ENCODE results near the gene NMNAT3.

NMNAT3 gene

GRCh38 chr3:139578783-139579182 lies 99.0 kb downstream of the NMNAT3 start:
- DNase-seq (ENCODE audit: low read depth in 2 of 2): no peak

DNA sequence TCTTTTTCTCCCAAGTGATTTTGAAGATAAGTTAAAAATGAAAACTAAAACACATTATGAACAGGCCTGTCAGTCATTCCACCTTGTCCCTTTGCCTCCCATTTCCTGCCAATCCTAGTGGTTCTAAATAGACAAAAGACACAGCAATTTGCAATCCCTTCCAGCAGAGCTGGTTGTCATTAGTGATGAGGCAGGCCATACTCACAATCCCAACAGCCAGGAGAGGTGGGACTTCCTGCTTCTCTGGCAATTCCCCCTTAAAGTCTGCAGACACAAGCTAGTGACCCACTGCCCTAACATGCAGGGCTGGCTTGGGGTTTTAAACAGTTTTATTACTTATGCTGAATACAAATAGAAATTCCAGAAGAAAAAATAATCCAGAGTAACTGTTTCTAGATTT lies 99.9 kb downstream of the NMNAT3 start:
- DNase-seq (ENCODE audit: low read depth in 2 of 2): no peak

GRCh38 chr3:139577346-139577745 lies 100.4 kb downstream of the NMNAT3 start:
- no peak for DNase-seq (ENCODE audit: low read depth in 2 of 2)

DNA sequence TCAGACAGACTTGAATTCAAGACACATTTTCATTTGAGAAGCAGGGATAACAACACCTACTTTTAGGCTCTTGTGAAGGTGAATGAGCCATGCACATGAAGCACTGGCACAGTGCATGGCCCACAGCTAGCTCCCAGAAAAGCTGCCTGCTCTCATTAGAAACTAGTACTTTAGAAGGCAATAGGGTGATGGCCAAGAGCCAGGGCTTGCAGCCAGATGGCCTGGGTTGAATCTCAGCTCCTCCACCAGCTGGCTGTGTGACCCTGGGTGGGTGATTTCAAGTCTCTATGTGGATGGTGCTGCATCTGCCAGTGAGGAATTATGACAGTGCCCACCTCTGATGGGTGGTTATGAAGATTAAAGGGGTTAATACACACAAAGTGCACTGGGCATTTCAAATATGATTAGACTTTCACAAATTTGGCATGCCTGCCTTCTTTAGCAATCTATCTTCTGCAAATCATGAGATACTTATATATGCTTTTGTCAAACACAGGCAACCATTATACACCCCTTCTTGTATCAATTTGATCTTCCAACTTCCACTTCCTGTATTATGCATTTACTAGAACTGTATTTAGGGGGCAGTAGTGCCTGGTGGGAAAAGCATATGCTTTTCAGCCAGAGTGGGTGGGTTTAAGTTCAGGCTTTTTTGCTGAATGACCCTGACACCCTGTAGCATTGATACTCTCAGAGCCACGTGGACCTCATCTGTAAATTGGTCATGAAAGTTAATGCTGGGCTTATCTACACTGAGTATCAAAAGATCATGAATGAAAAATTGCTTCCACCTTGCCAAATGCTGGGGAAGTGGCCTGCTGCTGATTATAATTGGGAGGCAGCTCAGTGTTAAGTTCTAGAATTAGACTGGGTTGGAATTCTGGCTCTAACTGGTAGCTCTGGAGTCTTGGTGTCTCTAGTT lies 103.5 kb downstream of the NMNAT3 start:
- no peak for DNase-seq (ENCODE audit: low read depth in 2 of 2)

GRCh38 chr3:139572847-139573672 lies 104.7 kb downstream of the NMNAT3 start:
- DNase-seq (ENCODE audit: low read depth in 2 of 2): no peak

DNA sequence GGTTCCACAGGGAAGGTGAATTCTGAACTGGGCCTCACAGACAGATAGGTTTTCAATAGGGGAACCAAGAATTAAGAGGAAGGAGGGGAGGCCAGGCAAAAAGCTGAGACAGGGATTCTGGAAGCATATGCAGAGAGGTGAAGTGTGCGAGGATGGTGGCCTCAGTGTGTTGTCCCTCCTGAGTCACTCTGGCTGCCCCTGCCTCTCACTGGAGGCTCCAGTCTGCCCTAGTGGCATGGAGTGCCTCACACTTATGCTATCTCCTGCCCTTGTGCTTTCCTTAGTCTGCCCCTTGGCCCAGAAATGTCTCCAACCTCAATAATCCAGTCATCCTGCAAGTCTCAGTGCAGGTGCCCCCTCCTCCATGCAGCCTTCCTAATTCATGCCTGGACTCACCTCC lies 106.1 kb downstream of the NMNAT3 start:
- no peak for DNase-seq (ENCODE audit: low read depth in 2 of 2)

GRCh38 chr3:139564294-139564861 lies 113.4 kb downstream of the NMNAT3 start:
- no peak for DNase-seq (ENCODE audit: low read depth in 2 of 2)

DNA sequence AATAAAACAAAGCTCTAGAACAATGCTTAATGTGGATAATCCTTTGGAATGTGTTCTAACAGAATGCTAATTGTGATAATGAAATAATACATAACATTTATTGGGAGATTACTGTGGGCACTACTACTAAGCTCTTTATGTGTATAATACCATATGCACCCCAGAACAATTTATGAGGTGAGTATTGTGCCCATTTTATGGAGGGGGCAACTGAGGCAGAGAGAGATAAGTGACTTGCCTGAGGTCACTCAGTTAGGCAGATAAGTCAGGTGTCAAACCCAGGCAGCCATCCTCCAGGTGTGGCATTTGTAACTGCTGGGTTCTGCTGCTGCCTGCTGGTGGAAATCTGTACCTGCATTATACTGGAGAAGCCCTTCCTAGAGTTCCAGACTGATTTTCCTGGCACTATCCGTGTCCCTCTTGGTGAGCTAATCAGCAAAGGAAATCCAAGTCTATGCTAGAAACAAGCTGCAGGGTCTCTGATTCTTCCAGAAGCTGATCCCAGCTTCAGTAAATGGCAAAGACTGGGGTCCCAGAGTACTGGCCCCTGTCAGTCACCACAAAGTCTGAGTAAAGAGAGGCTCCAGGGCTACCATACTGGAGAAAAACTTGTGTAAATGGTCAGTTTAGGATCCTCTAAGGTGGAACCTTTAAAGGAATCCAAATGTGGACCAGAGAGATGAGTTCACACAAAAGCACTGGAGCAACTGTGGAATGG lies 115.7 kb downstream of the NMNAT3 start:
- DNase-seq (ENCODE audit: low read depth in 2 of 2): no peak

DNA sequence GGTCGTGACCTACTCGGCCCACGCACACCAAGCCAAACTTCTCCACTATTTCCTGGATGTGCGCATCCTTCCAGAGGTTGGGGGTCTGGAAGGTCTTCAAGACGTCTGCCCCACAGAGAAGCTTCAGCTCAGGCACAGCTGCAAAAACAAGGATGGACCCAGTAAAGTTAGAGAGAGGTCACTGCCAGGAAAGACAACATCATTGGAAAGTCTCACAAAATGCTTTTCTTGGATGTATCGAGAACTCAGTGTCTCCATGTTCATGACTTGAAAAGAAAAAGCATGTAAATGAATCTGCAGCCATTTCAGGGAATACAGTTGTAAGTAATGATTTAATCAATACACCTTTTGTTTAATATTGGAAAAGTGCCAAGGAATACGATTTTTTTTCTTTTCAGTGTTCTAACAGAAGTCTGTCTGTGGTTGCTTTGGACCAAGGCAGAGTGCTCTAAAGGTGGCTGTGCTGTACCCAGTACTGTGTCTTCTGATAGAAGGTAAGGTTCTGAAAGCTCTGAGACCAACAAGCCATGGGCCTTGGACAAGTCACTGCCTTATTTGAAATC lies 116.4 kb downstream of the NMNAT3 start:
- DNase-seq (ENCODE audit: low read depth in 2 of 2): no peak

DNA sequence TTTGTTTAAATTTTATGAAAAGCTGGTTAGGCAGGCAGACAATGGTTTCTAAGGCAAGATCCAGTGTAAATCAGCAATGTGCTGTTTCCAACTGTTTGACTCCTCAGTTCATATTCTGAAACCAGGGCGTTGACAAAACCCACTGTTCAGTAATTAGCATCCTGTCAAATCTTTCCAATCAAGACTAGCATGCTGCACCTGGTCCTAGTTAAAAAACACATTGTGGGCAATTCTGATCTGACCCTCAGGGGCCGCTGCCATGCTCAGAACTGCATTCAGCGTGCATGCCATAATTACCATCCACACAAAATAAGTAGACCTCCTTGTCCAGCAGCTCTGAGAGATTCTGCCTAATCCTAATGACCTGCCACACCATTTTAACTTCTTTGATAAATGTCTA lies 117.4 kb downstream of the NMNAT3 start:
- DNase-seq (ENCODE audit: low read depth in 2 of 2): no peak

DNA sequence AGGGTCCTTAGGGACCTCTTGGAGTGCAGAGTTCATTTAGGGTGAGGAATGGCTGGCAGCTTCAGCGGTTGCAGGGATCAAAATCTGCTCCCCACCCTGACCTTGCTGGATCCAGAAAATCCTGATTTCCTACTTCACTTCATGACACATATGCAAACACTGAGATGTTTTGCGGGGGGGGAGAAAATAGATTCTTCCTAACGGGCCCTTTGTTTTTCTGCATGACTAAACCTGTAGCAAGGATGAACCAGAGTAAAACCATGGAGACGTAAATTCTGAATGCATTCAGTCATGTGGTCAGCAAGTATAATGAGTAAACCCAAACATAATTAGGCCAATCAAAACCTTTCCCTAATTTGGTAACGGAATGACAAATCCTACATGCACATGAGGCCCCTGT lies 118.2 kb downstream of the NMNAT3 start:
- DNase-seq (ENCODE audit: low read depth in 2 of 2): no peak

- DNase-seq (ENCODE audit: low read depth in 2 of 2): no peak
These were observed 119.2 kb downstream of the NMNAT3 start for GRCh38 chr3:139558351-139559266.

GRCh38 chr3:139557041-139557440 lies 120.7 kb downstream of the NMNAT3 start:
- DNase-seq (ENCODE audit: low read depth in 2 of 2): no peak

DNA sequence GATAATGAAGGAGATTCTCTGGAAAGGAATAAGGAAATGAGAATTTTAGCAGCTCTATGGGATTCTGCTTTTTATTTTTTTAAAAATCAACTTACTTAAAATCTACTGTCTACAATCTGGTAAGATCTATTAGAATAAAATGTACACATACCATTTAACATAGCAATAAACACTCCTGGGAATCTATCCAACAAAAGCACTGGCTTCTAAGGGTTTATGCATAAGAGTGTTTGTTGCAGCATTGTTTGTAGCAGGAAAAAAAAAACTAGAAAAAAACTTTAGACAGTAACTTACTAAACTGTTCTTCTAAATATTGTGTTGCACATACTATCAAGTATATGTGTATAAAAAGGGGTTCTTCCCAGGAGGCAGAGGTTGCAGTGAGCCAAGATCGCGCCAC lies 122.5 kb downstream of the NMNAT3 start:
- no peak for DNase-seq (ENCODE audit: low read depth in 2 of 2)

DNA sequence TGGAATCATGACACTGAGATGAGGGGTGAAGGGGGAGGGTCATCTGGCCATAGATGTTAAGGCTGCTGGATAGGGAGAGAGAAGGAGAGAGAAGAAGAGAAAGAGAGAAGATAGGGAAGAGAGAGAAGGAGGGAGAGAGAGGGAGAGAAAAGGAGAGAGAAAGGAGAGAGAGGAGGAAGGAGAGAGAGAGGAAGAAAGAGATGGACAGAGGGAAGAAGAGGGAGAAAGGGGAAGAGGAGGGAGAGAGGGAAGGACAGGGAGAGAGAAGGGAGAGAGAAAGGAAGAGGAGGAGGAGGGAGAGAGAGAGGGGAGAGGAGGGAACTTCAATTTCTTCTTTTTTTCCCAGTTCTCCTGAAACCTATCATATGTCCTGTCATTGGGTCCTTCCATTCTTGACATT lies 123.1 kb downstream of the NMNAT3 start:
- DNase-seq (ENCODE audit: low read depth in 2 of 2): no peak

- DNase-seq (ENCODE audit: low read depth in 2 of 2): no peak
These were observed 125.0 kb downstream of the NMNAT3 start for GRCh38 chr3:139552632-139553365.

GRCh38 chr3:139548801-139549200 lies 129.0 kb downstream of the NMNAT3 start:
- DNase-seq (ENCODE audit: low read depth in 2 of 2): no peak

DNA sequence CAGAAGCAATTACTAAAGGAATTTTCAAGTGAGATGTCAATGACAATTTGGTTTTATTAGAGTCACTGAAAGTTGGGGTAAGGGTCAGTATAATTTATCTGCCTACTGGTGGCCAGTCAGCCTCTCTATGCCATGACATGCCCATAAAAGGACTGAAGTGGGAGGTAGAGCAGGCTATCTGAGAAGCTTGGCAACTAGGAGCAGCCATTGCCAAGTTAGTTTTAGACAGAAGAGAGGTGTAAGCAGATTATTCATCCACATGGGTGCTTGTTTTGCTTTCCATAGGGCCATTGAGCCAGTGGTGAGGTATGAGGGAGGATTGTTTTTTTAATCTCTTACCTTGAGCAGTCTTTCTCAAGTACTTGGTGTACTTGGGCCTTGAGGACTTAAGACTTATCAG lies 130.1 kb downstream of the NMNAT3 start:
- DNase-seq (ENCODE audit: low read depth in 2 of 2): no peak

DNA sequence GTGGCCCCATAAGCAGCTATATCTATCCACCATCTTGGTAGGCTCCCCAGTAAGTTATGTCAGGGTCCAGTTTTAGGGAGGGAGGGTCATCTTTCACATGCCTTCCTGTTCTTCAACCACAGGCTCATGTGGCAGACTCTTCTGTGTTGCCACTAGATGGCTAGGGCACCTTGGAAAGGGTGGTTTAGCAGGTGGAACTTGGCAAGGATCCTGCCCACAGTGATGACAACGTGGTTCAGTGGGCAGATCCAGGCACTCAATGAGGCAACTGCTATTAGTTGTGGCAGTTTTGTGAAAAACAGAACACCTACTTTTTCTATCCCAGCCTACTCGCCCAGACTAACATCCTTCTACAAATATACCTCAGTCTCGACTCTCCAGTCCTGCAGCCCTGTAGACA lies 131.0 kb downstream of the NMNAT3 start:
- DNase-seq (ENCODE audit: low read depth in 2 of 2): no peak
